Coronary artery (tissue), 2 donors: ENCODE measurements around the gene WDR1.

ENCODE experiments used
- DNase-seq: peaks from one replicate; pipeline ENCODE4 v3.0.0-alpha.2; 2017; ENCODE audit warnings: low spot score
- H3K27ac ChIP-seq, 2 donors: fragments of 200-600 bp; sonication (generic); one replicate each; pipeline ENCODE4 v1.5.1; 2016 to 2019
- H3K4me3 ChIP-seq: fragments of 200-600 bp; sonication (generic); 2 replicates; pipeline ENCODE4 v1.5.1; 2016; ENCODE audit warnings: mild to moderate bottlenecking, moderate library complexity
- TF ChIP-seq, protein P1 (sequence below): fragments of 200-600 bp; sonication (generic); IDR thresholded peaks from one replicate; pipeline ENCODE4 v1.5.1; 2019; ENCODE audit warnings: antibody characterized with exemption

Gene WDR1

DNA sequence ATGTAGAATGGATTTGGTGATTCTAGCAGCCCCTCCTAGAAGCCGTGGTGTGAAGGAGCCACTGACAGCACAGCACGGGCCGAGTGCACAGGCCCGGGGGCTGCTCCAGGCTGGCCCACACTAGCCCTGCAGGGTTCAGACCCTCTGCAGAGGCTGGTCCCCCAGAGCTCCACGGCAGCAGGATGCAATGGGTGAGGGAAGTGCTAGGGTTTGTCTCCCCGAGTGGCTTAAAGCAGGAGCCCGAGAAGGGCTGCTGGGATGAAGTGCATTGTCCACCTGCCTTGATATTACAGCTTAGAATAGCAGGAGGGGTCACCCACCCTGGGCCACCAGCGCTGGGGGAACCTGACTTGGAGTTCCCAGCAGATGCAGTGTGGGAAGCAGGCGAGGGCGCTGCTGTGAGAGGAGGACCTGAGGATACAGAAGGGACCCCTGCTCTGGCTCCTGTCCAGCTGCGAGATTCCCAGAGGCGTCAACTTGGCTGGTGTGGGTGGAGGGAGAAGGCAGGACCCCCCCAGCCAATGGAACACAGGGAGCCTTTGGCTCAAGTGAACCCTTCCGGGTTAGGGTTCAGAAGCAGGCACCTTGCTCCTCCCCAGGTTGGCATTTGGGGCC, 30.0 kb downstream of the WDR1 start:
- H3K4me3 ChIP-seq, result no peak overlapping the region
- no peak for DNase-seq
- TF ChIP-seq, protein P1, sequence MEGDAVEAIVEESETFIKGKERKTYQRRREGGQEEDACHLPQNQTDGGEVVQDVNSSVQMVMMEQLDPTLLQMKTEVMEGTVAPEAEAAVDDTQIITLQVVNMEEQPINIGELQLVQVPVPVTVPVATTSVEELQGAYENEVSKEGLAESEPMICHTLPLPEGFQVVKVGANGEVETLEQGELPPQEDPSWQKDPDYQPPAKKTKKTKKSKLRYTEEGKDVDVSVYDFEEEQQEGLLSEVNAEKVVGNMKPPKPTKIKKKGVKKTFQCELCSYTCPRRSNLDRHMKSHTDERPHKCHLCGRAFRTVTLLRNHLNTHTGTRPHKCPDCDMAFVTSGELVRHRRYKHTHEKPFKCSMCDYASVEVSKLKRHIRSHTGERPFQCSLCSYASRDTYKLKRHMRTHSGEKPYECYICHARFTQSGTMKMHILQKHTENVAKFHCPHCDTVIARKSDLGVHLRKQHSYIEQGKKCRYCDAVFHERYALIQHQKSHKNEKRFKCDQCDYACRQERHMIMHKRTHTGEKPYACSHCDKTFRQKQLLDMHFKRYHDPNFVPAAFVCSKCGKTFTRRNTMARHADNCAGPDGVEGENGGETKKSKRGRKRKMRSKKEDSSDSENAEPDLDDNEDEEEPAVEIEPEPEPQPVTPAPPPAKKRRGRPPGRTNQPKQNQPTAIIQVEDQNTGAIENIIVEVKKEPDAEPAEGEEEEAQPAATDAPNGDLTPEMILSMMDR, result no peak
- peak overlapping the region in 1 of 2 donors; percentile 43 for H3K27ac ChIP-seq

DNA sequence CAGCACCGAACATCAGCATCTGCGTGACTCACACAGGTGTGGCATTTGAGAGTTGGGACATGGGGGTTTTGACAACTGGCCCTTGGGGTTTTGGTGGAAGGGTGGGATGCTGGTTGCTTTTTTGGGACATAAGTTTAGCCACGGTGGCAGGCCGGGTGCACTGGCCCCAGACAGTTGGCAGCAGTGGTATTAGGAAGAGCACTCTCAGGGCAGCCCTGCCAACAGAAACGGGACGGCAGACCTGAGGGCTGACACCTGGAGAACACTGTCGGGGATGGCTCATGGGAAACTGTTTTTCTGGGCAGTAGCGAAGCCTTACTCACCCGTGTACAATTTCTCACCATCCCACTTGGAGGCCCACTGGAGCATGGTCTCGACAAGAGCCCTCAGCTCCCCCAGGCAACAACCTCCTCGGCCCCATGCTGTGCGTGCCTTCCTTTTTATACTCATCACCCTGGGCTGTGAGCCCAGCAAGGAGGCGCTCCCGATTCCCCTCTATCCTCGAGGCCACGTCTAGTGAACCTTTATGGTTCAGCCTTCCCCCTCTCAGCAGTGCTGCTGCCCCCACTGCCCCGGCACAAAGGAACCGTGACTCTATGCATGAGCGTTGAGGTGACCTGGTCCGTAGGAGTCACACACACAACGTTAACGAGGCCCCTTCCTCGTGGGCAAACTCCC, 30.6 kb downstream of the WDR1 start:
- Histone ChIP-seq H3K27ac (peak overlapping the region in 1 of 2 donors; percentile 43), H3K4me3 (no peak overlapping the region)
- no peak for DNase-seq

DNA sequence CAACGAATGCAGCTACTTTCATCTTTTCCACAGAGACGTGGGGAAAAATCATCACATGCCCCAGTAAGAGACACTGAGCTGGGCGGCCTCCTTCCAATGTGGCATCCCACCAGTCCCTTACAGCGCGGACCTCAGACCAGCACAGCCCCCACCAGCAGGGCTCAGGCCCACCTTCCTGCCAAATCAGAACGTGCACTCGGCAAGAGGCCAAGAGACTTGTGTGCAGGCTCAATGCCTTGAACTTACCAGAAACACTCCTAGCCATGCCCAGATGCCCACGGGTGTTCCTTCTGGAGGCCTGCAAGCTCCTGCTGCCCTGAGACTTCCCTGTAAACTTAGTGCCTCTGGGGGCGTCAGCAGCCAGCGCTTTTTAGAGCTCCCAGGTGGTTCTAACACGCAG, 31.2 kb downstream of the WDR1 start:
- no peak overlapping the region for H3K4me3 ChIP-seq
- TF ChIP-seq, protein P1, result no peak
- DNase-seq, result no peak
- H3K27ac ChIP-seq, result peak overlapping the region in 1 of 2 donors; percentile 43

More for the DNA sequence above, 30.6 kb downstream of the WDR1 start:
- TF ChIP-seq, protein P1, result no peak

DNA sequence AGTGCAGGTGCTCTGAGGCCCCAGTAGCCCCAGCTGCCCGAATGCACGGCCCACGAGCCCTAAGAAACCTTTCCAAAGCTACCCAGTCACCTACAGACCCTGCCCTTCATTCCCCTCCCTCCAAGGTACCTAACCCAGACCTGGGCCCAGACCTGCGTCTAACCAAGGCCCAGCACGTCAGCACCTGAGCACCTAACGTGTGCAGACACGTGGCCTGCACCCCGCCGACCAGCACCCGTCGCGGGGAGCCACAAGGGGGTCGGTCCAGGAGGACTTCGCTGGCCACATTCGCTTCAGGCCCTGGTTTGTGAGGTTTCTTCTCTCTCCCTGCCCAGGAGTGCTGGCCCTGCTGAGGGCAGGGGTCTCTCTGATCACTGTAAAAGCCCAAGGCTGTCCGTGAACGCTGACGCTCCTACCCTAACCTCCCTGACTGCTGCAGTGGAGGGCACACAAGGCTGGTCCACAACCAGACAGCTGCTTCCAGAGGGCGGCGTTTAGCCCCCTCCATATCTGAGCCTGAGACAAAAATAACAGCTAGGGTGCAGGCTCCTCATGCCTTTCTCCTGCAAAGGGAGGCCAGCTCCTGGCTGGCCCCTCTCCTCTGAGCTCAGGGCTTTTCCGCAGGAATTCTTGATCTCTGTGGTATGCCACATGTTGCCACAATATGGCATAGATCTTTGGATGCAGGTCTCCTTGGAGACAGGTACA, 31.8 kb downstream of the WDR1 start:
- DNase-seq, result no peak
- TF ChIP-seq, protein P1, result no peak
- H3K27ac ChIP-seq, result peak overlapping the region in 1 of 2 donors; percentile 55
- H3K4me3 ChIP-seq, result no peak overlapping the region

DNA sequence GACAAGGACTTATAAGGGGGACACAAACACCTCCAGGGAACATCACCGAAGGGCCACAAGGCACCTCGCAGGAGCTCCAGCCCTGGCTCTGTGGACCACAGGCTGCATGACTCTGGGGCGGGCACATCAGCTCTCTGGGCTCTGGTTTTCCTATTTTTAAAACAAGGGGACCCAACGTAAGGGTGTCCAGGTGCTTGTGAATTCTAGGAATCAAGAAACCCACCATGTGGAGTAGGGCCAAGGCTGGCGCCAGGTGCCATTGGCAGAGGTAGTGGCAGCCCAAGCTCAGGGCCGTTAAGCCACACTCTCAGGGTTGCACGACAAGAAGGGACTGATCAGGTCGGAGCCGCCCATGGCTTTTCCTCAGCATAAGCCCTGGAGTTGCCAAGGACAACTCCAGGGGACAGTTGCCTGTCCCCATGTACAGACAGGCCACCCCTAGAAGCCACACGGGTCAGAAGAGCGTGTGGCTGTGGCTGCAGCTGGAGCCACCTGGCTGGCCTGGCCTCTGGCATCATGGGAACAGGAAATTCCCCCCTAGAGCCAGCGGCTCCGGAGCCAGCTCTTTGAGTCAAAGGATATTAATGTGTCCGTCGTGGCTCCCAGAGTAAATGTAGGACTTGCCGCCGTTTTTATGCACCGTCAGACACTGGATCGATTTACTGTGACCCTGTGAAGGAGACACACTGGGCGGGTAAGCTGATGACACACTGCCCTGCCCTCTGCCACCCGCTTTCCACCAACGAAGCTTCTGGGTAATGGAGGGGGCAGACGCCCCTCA, 32.5 kb downstream of the WDR1 start:
- TF ChIP-seq, protein P1, result no peak
- Histone ChIP-seq H3K27ac (peak overlapping the region in 1 of 2 donors; percentile 55), H3K4me3 (no peak overlapping the region)
- DNase-seq, result no peak

DNA sequence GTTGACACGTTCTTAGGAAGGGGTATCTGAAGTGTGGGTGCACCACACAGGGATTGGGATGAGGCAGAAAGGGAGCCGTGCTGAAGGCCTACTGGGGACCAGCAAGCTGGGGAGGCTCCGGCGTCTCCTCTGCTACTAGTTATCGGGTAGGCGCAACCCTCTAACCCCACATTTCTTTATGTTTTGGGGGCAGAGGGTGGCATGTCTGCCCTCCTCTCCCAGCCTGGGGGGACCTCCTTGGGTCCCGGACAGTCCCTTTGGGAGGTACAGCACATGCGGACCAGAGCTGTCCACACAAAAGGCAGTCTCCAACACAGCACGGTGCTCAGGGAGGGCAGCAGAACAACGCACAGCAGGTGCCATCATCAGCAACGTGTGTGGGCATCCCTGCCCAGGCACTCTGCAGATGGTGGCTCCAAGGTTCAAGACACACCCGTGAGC, 33.2 kb downstream of the WDR1 start:
- Histone ChIP-seq H3K27ac (no peak overlapping the region), H3K4me3 (no peak overlapping the region)
- no peak for DNase-seq
- TF ChIP-seq, protein P1, result no peak
